HG03135 (cell line): ENCODE data around the gene NEK11.
A peak's percentile ranks its signal among the peaks of the same experiment; 100 is the strongest.

ENCODE experiments used
- ATAC-seq: cut with Tn5 transposase; IDR thresholded peaks from one replicate; pipeline ENCODE4 v1.9.1; 2021; ENCODE audit warnings: mild to moderate bottlenecking, moderate library complexity; ENCODE audit not compliant: unreplicated experiment

The NEK11 gene

GRCh38 chr3:131026321-131027151 is at the start of gene NEK11, which contains the start of gene ASTE1:
TSS of gene NEK11 (plus strand) at chr3:131026877. CDS start at chr3:131029709, 2,832 bp downstream.
TSS of gene ASTE1 (minus strand) at chr3:131026825. CDS start at chr3:131025306, 1,519 bp downstream.
- peak; percentile 98 for ATAC-seq

- no peak for ATAC-seq
Observed at GRCh38 chr3:130979117-130979516, 47.6 kb upstream of the NEK11 start.

GRCh38 chr3:130981469-130981868 is 45.2 kb upstream of the NEK11 start:
- ATAC-seq: no peak

- no peak for ATAC-seq
Observed at GRCh38 chr3:130990282-130990681, 36.4 kb upstream of the NEK11 start.

DNA sequence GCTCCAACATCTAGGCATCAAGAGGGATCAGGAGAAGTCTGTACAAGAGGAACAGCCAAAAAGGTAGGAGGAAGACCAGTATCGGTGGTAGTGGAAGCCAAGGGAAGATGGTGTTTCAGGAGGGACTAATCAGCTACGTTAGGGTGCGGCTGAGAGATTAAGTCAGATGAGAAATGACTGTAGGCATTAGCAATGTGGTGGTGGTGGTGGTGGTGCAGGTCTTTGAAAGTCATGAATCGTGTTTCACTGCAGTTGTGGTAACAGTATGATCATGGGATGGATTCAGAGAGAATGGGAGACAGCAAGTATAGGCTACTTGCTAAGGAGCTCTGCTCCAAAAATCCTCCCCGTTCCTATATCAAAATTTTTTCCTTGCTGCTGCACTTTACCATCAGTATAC is 35.6 kb upstream of the NEK11 start:
- no peak for ATAC-seq

DNA sequence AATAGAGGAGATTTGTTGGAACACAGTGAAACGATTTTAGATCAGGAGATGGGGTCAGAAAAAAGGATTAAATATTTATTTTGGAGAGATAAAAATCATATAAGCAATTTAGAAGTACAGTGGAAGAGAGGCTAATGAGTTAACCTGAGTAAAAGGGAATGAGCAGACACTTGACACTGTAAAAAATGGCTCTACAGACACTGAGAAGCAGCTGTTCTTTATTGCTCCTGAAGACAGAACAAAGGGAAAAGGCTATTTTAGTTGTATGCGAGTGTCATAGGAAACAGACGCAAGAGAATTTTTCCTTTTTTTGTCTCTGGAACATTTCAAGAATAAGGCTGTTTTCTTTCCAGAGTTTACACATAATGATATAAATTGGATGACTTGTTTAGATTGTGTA is 34.3 kb upstream of the NEK11 start:
- no peak for ATAC-seq

DNA sequence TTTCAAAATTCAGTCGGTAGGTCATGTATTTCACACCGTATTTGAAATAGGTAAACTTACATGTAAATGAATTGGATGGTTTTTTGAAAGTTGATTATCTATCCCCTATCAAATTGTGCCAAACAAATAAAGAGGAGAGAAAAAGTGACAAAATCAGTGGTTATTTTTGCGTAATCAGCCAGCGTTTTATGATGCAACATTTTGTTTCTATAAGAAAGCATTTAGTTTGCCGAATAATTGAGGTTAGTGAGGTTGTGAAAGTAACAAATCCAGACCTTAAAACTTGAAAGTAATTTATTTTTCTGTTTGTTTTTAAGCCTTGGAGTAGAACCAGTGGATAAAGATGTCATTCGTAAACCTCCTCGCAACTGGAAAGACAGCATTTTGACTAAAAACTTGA is 29.4 kb upstream of the NEK11 start:
- ATAC-seq: no peak

- no peak for ATAC-seq
Observed at GRCh38 chr3:131001071-131001470, 25.6 kb upstream of the NEK11 start.

DNA sequence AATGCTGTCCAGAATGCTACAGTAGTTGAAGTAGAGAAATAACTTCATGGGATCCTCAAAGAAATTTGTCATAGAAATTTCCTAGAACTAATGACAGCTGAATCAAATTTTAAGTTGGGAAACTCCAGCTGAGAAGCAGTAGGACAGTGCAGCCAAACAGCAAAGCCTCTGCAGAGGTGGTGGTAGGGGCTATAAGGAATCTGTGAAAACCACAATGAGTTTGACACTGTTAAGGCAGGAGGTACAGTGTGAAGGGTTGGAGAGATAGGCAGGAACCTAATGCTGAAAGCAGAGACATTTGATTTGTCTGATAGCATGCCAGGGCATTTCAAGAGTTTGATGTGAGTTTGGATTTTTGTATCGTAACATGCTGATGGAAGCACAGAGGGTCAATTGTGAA is 22.1 kb upstream of the NEK11 start:
- ATAC-seq: no peak

- no peak for ATAC-seq
Observed at GRCh38 chr3:131007256-131007655, 19.4 kb upstream of the NEK11 start.

DNA sequence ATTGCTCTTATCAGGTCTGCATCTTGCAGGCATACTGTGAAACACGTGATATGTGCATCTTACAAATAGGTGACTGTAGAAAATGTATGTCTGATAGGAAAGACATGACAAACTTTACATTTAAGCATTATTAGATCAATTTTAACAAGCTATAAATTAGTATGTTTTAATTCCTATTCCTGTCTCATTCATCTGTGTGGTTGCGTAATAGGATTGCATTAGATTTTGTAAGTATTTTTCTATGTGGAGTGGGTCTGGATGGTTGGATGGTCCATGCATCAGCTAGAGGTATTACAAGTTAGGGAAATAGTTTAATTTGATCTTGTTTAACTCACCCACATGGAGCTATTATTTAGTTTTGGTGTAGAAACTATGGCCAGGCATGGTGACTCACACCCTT is 18.9 kb upstream of the NEK11 start:
- ATAC-seq: no peak

GRCh38 chr3:131008326-131008725 is 18.4 kb upstream of the NEK11 start:
- ATAC-seq: no peak

- ATAC-seq: no peak
Observed at GRCh38 chr3:131009698-131010097, 17.0 kb upstream of the NEK11 start.

GRCh38 chr3:131018970-131019369 is 7.7 kb upstream of the NEK11 start:
- no peak for ATAC-seq

DNA sequence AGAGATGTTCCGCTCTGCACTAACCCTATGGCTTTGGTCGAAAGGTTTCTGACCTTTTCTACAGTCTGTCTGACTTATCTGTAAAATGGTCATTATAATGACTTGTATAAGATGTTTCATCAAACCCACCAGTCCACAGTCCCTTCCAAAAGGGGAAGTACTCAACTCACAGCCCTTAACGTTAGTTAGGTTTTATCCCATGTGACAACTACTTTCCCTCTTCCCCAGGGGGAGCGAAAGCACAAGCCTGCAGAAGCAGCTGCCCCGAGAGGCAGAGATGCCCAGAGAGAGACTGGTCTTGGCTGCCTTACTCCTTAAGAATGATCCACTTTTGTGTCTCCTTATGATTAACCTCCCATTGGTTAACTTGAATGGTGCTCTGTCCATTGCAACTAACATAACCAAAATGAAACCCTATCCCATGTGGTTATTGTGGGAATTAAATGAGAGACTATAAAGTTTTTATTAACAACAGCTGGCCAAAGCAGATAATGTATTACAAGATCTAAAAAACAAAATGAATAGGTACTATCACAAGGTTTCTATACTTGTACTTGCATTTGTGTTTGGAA is 6.5 kb upstream of the NEK11 start:
- no peak for ATAC-seq

DNA sequence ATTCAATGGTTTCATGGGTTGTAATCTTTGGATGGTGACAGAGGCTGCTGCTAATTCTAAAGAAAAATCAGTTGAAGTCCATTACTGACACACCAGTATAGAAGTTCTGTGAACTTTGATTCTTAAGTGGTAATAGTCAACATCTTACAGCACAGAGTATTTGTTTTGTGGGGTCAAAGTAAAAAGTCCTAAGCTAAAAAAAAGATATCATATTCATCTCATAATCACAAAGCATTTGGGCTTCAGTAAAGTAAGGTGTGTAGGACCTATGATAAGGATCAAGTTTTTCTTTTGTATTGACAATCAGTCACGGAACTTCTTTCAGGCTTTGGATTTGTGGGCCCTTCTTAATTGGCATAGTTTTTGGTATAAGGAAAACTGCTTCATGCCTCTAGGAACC is 1.1 kb upstream of the NEK11 start:
- no peak for ATAC-seq

DNA sequence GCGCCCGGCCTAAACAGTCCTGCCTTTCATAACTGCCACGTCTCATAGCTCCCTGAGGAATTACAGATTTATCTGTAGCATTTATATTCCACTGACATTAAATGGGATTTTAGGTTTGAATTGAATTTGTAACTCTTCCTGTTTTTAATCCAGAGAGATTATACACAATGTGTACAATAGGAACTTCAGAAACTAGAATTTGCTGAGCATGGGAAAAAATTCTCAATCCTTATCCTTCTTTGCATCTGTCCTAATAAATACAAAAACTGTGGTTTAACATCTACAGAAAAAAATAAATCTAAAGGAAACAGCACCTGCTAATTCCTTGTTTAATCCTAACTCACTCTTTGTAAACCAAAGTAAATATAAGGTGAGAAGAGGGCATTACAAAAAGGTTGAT is 2.2 kb downstream of the NEK11 start:
- ATAC-seq: no peak

- no peak for ATAC-seq
Observed at GRCh38 chr3:131031660-131032059, 5.0 kb downstream of the NEK11 start.

DNA sequence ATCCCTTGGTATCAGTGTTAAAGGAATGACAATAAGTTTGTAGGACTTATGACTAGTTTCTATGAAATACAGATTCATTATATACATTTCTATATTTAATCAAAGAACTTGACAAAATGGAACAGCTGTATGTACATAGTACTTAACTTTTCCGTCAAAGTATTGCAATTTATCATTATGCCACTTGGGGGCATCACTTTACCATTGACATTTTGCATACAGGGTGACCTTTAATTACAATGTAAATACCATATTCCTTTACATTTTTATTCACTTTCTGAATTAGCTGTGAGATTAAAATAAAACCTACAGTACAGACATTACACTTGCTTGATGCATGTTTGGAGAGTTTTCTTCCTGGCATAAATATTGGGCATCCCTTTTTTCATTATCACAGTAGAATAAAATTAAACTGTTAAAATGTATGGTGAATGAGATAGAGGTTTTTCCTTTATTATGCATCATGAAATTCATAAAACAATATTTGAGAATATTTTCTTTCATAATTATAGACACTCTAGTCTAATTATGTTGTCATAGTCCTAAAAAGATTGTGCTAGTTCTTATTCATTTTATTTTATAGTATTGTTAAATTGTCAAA is 6.9 kb downstream of the NEK11 start:
- ATAC-seq: no peak

DNA sequence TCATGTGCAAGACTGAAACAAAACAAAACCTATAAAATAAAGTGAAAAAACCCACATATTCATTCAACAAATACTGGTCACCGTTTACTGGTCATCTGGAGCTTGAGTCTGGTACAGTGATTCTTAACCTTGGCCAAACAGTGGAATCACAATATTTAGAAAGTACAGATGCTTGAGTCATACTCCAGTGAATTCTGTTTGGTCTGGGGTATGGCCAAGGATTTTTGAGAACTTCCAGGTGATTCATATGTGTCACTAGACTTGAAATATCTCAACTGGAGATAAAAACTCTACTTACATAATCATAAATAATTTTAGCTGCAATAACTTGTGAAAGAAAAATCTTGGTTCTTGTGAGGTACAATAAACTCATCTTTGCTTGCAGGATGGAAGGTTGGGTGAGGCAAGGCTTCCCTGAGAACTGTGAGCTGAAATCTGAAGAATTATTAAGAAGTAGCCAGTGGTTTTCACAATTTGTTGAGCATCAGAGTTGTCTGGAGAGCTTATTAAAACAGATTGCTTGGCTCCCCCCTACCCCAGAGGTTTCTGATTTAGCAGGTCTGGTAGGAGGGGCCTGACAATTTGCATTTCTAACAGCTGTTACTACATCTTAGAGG is 9.6 kb downstream of the NEK11 start:
- ATAC-seq: no peak

GRCh38 chr3:131036986-131037385 is 10.3 kb downstream of the NEK11 start:
- ATAC-seq: no peak

GRCh38 chr3:131038326-131038725 is 11.6 kb downstream of the NEK11 start:
- ATAC-seq: no peak
